Eye (tissue), 1 donor: ENCODE data around the gene KRTAP12-3.
"Not testable (repeated sequence)": the region's sequence is repeated elsewhere in the genome, so short reads cannot be mapped to it uniquely, and the experiment has no call there.

Experiments
- DNase-seq: peaks from one replicate; pipeline ENCODE4 v3.0.0-alpha.2; 2015

Gene KRTAP12-3

DNA sequence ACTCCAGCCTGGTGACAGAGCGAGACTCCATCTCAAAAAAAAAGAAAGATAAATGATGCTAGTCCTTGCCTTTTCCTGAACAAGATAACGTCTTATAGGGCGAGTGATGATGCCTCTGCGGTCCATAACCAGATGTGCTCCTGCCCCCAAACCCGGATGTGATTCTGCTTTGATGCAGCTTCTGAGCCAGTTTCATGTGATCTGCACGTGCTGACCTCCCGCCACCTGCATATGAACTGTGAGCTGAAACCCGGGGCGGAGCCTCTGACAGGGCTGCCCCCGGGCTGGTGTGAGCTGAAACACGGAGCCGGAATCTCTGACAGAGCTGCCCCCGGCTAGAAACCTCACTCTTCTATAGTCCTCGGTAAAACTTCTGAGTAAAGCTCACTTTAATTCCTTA, 4.6 kb upstream of the KRTAP12-3 start:
- no peak for DNase-seq

DNA sequence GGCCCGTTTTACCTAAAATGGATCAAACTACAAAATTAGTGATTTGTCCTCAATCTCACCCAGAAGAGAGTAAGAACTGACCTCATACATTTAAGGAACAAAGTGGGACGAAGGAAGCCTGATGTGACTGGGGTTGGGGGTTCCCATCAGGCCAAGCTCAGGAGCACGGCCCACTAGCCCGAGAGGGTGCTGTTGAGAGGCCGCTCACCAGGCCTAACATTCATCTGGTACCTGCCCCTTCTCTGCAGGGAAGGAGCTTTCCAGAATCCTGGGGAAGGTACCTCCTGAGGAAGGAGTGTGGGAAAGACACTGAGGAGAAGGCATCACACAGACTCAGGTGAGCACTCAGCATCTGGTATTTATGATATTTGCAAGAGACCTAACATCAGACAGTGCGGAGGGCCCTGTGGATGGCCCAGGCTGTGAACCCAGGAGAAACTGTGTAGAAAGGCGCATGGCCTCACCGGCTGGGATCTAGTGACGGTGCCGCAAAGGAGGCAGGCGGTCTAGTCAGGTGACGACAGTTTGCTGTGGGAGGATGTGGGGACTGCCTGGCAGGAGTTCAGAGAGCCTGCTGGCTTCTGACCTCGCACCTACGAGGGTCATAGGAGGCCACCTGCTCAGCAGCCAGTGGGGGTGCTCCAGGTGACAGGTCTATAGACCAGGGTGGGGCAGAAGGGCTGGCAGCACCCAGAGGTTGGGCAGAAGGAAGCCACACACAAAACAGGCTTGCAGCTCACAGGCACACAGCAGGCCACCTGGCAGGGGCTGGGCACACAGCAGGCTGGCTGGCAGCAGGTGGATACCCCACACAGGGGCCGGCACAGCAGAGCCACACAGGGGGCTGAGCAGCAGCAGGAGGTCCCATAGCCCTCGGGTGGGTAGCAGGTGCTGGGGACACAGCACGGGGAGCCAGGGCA, 3.8 kb upstream of the KRTAP12-3 start:
- DNase-seq: no peak

DNA sequence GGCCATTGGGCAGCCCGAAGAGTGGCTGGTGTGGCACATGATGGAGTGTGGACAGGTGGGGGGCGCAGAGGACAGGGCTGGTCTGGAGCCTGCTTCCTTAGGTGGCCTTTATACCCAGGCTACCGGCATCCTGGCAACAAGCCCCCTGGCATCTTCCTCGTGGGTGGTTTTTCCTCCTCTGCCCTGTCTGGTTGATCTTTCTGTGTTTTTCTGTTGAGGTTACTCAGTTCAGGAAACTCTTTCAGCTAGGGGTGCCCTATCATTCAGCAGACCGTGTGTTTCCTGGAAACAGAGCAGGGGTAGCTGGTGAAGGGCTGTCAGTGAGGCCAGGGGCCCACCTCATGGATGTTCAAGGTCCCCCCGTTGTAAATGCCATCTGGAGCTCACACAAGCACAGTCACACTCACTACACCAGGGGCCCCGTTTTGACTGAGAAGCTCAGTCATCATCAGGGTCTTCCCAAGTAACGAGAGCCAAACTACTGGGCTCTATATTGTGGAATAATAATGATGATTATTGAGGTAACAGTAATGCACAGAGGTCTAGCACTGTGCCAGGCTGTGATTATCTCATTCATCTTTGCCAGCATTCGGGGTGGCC, 3.1 kb upstream of the KRTAP12-3 start, which contains the start of gene KRTAP12-4:
TSS of gene KRTAP12-4 (minus strand) at position 84 of the 600 bp plus-strand sequence. CDS start at position 39, 45 bp downstream.
- no peak for DNase-seq

DNA sequence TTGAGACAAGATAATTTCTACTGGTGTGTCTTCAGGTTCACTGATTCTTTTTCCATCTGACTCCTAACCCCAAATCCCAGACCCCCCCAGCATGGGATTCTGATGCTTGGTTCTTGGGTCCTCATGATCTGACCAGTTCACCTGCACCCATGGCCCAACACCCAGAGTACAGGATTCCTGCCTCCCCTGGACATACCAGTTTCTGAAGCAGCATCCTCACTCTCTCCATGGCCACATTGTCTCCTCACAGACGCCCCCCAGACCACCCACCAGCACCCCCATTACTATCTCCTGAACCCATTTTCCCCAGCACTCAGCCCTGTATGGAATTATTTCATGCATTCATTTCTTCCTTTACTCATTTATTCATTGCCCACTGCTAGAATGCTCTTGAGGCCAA, 864 bp upstream of the KRTAP12-3 start:
- no peak for DNase-seq

DNA sequence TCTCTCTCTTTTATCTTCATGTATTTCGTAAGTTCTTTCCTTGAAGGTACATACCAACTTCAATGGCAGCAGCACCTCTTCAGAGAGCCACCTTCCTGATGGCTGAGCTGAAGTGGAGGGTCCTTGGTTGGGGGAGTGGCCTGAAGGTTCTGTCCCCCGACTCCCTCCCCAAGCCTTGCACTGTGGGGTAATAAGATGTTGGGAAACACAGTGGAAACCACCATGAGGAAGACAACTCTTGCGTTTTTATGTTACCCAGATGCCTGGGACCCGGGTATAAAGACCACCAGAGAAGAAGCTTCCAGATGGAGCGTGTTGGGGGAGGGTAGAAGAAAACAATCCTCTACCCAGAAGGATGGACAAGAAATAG, 794 bp downstream of the KRTAP12-3 start:
- no peak for DNase-seq

DNA sequence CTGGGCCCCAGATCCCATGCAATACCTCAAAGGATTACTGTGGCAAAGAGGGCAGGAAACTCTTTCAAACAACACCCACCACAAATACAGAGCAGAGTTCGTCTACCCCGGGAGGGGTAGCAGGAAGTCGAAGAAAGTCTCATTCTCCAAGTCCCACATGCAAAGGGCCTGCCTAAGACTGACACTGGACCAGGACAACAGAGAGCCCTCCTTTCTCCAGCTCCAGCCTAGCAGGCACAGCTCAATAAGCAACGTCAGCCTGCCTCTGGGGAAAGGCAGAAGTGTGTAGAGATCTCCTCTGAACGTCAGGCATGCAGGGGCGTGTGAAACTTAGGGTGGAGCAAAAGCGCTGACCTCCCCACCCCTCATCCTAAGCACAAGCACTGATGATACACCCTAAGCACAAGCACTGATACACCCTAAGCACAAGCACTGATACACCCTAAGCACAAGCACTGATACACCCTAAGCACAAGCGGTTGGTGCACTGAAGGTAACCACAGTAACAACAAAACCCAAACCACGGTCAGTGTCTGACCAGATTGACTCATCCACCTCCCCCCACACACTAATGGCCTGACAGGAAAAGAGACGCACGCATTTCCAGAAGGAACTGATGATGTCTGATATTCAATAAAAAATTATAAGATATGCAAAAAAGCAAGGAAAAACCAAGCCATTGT, 1.3 kb downstream of the KRTAP12-3 start:
- no peak for DNase-seq

DNA sequence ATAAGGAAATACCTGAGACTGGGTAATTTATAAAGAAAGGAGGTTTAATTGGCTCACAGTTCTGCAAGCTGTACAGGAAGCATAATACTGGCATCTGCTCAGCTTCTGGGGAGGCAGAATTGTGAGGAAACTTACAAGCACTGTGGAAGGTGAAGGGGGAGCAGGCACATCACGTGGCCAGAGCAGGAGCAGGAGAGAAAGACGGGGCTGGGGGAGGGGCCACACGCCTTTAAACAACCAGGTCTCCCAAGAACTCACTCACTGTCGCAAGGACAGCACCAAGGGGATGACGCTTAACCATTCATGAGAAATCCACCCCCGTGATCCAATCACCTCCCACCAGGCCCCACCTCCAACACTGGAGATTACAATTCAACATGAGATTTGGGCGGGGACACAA, 3.8 kb downstream of the KRTAP12-3 start:
- DNase-seq: not testable (repeated sequence)

DNA sequence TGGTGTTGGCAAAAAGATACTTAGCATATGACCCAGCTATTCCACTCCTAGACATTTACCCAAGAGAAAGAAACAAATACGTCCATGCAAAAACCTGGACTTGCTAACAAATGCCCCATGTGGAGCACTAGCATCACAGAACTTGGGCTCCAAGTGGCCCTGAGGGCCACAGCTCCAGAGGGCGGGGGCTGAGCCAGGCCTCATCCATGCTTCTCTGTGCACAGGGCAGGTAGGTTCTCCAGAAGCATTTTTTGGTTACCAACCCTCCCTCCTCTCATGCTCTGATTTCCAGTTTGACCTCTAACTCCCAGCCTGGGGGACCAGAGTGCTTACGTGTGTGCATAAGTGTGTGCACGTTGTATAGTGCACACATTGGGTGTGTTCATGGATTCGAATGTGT, 7.0 kb downstream of the KRTAP12-3 start:
- no peak for DNase-seq

DNA sequence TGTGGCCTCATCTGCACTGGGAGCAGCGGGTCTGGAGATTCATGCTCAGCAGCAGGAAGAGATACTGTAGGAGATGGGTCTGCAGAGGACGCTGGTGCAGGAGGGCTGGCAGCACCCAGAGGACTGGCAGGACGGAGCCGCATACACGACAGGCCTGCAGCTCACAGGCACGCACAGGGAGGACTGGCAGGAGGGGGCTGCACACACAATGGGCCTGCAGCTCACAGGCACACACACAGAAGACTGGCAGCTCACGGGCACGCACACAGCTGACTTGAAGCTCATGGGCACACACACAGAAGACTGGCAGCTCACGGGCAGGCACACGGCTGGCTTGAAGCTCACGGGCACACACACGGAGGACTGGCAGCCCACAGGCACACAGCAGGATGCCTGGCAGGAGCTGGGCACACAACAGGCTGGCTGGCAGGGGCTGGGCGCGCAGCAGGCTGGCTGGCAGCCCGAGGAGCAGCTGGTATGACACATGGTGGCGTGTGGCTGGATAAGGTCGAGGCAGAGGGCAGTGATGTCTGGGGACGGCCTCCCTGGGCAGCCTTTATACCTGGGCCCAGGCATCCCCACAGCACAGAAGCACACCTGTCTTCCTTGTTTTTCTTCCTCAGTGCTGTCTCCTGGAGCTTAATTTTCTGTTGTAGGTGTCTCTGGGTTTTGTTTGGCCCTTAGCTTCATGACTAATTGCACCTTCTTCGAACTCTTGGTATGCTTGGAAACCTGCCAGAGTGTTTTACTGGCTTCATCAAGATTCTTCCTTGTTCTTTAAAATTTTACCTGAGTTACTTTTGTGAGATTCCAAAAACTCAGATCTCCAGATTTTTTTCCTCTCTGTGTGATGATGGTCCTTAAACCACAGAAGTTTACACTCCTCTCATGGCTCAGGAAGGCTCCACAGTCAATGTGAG, 8.9 kb downstream of the KRTAP12-3 start, which contains the start of gene KRTAP12-2:
TSS of gene KRTAP12-2 (minus strand) at position 527 of the 920 bp plus-strand sequence. CDS start at position 486, 41 bp downstream.
- DNase-seq: no peak

DNA sequence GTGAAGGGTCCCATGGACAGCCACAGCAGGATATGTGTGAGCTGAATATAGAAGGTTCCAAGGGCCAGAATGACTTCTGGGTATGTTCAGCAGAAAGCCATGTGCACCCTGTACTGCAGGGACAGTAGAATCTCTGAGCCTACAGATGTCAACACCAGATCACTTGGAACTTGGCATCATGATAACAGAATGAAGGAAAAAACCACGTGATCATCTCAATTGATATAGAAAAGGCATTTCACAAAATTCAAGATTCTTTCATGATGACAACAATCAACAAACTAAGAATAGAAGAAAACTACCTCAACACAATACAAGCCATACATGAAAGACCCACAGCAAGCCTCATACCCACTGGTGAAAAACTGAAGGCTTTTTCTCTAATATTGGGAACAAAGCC, 9.9 kb downstream of the KRTAP12-3 start:
- DNase-seq: no peak

DNA sequence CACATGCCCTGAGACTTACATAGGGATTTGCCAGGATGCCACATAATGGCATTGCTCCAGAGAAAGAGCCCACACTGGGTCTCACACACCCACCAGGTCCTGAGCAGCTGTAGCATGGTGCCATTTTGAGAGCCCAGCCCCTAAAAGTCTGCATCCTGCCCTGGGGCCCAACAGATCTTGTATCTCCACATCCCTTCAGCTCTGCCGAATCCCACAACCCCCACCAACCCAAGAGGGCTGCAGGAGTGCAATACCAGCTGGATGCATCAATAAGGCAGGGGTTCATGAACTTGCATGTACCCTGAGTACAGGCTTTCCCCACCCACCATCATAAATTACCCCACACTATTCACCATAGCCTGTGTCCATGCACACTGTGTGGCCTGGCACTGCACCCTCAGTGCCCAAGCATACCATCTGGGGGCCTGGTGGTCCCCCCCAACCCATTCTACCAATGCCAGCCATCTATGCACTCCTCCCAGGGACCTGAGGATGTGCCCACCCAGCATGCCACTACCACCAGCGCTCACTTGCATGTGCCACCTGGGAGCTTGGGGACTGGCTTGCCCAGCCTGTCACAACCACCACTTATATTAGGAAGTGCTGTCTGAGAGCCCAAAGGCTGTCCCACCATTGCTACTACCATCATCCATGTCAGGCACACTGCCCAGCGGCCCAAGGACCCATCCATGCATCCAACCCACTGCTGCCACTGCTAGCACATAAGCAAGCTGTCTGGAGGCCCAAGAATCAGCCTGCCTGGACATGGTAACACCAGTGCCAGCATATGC, 13.1 kb downstream of the KRTAP12-3 start:
- DNase-seq: no peak

DNA sequence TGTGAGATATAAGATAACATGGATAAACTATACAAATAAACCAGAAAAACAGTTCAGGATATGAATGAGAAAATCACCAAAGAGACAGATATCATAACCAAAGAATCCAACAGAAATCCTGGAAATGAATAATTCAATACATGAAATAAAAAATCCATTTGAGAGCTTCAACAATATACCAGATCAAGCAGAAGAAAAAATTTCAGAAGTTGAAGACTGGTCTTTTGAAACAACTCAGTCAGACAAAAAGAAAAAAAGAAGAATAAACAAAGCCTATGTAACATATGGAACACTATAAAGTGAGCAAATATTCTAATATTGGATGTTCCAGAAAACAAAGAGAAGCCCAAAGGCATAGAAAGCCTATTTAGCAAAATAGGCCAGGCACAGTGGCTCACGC, 14.2 kb downstream of the KRTAP12-3 start:
- no peak for DNase-seq

DNA sequence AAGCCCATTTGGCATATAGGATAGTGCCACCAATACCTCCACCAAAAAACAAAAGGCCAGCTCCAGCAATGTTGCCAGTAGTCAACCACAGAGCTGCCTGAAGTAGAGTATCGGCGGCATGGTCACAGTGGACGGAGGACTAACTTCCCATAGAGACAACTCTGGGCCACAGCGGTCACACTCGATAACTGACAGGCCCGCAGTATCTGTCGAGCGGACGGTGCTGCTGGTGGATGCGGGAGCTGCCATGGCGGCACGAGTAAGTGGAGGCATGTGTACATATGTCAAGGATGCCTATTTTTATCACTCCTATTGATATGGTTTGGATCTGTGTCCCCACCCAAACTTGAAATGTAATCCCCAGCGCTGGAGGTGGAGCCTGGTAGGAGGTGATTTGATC, 20.1 kb downstream of the KRTAP12-3 start:
- no peak for DNase-seq

DNA sequence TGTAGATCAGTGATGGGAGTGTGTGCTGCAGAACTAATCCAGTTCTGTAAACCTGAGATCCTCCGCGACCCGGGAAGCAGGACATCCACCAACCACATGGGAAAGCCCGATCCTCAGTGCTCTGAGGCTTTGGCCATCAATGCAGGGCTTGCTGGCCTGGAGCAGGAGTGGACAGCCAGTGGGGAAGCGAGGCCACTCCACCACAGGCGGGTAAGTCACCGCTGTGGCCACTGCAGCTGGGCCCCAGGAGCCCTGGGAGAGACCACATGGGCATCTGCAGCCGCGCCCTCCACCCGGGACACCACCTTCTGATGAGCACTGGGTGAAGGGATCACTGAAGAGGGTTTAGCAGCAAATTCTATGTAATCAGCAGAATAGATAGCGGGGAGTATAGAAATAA, 23.4 kb downstream of the KRTAP12-3 start:
- no peak for DNase-seq

DNA sequence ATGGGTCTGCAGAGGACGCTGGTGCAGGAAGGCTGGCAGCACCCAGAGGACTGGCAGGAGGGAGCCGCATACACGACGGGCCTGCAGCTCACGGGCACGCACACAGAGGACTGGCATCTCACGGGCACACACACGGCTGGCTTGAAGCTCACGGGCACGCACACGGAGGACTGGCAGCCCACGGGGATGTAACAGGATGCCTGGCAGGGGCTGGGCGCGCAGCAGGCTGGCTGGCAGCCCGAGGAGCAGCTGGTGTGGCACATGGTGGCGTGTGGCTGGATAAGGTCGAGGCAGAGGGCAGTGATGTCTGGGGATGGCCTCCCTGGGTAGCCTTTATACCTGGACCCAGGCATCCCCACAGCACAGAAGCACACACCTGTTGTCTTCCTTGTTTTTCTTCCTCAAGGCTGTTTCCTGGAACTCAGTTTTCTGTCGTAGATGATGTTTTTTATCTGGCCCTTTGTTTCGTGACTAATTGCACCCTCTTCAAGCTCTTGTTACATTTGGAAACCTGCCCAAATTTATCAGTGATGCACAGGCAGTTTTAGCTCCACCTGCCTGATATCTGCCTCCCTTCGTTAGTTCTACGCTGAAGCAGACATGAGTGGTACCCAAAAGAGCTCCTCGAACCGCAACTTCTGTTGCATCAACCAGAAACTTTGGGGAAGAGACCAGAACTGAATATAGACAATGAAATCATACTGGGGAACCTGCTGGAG, 24.3 kb downstream of the KRTAP12-3 start, which contains the start of gene KRTAP12-1:
TSS of gene KRTAP12-1 (minus strand) at position 303 of the 719 bp plus-strand sequence. CDS start at position 263, 40 bp downstream.
- no peak for DNase-seq

DNA sequence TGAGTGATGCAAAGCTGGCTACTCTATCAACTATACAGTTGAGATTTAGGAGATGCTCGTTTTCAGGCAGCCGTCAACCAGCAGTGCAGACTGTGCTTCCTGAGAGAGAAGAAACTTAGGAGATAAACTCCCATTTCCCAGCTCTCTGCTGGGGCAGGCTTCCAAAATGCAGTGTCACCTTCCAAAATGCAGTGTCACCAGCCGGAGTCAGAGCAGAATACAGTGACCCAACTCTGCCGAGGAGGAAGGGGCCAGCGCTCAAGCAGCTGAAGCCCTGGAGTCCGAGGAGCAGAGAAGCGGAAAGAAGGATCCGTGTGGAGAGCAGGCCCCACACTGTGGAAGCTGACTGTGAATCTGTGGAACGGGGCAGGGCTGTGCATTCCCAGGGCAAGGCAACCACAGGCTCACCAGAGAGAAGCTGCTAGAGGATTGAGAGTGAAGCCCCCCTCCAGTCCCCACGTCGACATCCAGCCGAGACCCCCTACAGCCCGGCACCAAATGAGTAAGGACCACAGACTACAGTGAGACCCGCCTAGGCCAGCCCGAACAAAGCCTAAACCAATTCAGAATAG, 24.9 kb downstream of the KRTAP12-3 start:
- no peak for DNase-seq

DNA sequence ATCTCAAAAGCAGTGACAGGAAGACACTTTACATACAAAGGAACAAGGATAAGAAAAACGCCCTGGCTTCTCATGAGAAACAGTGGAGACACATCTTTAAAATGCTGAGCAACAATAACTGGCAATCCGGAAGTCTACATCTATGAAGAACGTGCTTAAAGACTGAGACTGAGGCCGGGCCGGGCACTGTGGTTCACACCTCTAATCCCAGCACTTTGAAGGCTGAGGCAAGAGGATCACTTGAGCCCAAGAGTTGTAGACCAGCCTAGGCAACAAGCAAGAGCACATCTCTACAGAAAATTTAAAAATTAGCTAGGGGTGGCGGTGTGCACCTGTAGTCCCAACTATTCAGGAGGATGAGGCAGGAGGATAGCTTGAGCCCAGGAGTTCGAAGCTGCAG, 26.3 kb downstream of the KRTAP12-3 start:
- DNase-seq: no peak

DNA sequence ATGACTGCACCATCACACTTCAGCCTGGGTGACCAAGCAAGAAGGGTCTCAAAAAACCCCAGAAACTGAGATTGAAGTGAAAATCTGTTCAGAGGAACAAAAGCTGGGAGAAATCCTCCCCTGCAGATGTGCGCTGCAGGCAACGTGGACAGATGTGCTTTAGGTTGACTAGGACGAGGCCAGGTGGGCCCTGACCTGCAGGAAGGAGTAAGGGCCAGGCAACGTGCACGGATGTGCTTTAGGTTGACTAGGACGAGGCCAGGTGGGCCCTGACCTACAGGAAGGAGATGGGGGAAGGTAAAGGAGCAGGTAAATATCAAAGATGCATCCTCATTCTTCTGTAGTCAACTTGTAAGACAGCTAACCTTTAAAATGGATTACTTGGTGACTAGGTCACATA, 26.8 kb downstream of the KRTAP12-3 start:
- DNase-seq: no peak

DNA sequence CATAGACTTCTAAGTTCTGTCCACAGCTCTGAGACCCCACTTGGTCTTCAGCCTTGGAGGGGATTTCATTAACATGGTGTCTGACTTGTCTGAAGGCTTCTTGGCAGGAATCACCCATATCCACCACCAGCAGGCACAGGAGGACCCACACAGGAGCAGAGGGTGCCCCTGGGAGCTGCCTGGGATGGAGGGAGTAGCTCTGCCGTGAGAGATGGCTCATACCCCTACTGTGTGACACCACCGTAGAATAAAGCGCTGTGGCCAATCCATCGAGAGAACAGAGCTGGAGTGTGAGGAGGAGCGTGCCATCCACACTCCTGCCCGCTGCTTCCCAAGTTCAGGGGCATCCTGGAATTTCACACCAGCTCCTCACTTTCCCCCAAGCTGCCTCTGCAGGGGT, 27.3 kb downstream of the KRTAP12-3 start:
- not testable (repeated sequence) for DNase-seq
